GM12892 (cell line): ENCODE measurements around the gene HEPHL1.

Experiments
- DNase-seq: peaks from one replicate; pipeline ENCODE4 v3.0.0; 2011; ENCODE audit not compliant: insufficient read length
- FAIRE-seq: peaks from 2 replicates; lab custom pipeline; 2011; peaks lifted over from hg19 to GRCh38; lab: Jason Lieb, UNC
- POLR2A ChIP-seq: IDR thresholded peaks from 2 replicates; pipeline ENCODE4 v1.6.1; 2011; ENCODE audit warnings: low read depth, low read length, control low read depth
- POLR2AphosphoS5 ChIP-seq: IDR thresholded peaks from 2 replicates; pipeline ENCODE4 v1.6.1; 2011; ENCODE audit warnings: low read depth, low read length, control low read depth
- TAF1 ChIP-seq: IDR thresholded peaks from 2 replicates; pipeline ENCODE4 v1.6.1; 2011; ENCODE audit warnings: low read depth, mild to moderate bottlenecking, control low read depth, low read length, borderline replicate concordance

Gene HEPHL1

DNA sequence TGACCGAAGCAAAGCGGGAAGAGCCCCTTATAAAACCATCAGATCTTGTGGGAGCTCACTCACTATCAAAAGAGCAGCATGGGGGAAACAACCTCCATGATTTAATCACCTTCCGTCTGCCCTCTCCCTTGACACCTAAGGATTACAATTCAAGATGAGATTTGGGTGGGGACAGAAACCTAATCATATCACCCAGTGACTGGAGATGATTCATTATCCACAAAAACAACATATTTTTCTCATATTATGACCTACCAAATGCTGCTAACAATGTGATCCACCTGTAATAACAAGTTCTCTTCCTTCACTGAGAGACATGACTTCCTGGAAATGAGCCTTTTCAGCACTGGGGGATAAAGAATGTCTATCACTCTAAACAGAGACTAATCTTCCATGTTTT, 23.4 kb upstream of the HEPHL1 start:
- TF ChIP-seq POLR2A (no peak), TAF1 (no peak), POLR2AphosphoS5 (no peak)
- DNase-seq (no peak), FAIRE-seq (no peak)

GRCh38 chr11:94000659-94001058, 20.5 kb upstream of the HEPHL1 start:
- FAIRE-seq (no peak), DNase-seq (no peak)
- no peak for TF ChIP-seq TAF1
- TF ChIP-seq POLR2A, result no peak
- TF ChIP-seq POLR2AphosphoS5, result no peak

DNA sequence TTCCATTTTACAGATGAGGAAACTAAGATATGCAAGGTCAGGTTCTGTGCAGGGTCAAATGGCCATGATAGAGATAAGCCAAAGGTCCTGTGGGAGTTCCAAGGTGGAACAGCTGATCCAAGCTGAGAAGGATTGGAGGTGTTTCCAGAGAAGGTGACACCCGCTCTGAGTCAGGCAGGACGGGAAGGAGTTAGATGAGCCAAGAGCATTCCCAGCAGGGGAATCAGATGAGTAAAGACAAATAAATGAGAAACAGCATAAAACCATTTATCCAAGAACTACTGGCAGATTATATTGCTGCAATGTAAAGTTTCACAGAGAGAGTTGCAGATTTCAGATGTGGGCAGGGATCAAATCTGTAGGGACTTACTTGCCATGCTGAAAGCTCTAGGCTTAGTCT, 18.9 kb upstream of the HEPHL1 start:
- DNase-seq (no peak), FAIRE-seq (no peak)
- TF ChIP-seq POLR2A (no peak), POLR2AphosphoS5 (no peak), TAF1 (no peak)

- DNase-seq (no peak), FAIRE-seq (no peak)
- TF ChIP-seq TAF1, result no peak
- TF ChIP-seq POLR2A, result no peak
- no peak for TF ChIP-seq POLR2AphosphoS5
Measured at GRCh38 chr11:94007426-94007825, 13.7 kb upstream of the HEPHL1 start.

DNA sequence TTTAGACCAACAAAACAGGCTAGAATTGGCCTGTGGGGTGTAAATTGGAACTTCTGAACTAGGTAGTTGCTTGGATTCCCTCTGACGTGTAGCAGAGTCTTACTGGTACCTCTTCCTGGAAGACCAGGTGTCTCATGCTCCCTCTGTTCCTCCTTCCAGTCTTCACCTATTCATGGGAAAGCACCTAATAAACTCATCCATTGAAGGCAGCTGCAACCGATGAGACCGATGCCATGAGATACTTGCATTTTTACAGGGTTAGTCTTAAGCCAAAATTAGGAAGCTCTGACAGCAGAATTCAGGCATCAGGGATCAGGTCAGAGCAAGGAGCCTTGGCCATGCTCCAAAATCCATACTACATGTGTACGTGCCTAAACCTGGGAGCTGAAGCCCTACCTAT, 13.2 kb upstream of the HEPHL1 start:
- no peak for TF ChIP-seq POLR2A
- no peak for TF ChIP-seq TAF1
- TF ChIP-seq POLR2AphosphoS5, result no peak
- no peak for FAIRE-seq
- DNase-seq, result no peak

DNA sequence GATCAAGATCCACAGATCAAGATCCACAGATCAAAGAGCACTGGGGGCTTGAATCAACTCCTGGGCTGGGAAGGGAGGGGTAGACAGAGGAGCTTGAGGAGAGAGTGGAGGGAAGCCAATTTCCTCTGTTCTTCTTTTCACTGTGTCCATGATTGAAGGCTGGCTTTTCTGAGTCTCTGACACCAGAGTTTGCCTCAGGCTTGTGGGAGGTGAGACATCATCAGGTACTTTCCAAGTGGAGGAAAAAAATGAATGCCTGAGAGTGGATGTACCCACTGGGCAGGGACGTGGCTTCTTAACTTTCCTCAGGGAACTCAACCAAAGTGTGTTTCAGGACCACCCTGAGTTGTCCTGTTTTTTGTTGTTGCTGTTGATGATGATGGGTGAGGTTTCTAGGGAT, 11.0 kb upstream of the HEPHL1 start:
- TF ChIP-seq TAF1 (no peak), POLR2A (no peak), POLR2AphosphoS5 (no peak)
- DNase-seq (no peak), FAIRE-seq (no peak)

GRCh38 chr11:94011478-94011877, 9.7 kb upstream of the HEPHL1 start:
- TF ChIP-seq POLR2A, result no peak
- no peak for TF ChIP-seq POLR2AphosphoS5
- no peak for TF ChIP-seq TAF1
- DNase-seq, result no peak
- FAIRE-seq, result no peak

- FAIRE-seq (no peak), DNase-seq (no peak)
- TF ChIP-seq POLR2A, result no peak
Measured at GRCh38 chr11:94017446-94017845, 3.7 kb upstream of the HEPHL1 start.

GRCh38 chr11:94018721-94019120, 2.4 kb upstream of the HEPHL1 start:
- DNase-seq (no peak), FAIRE-seq (no peak)
- TF ChIP-seq POLR2AphosphoS5 (no peak), TAF1 (no peak), POLR2A (no peak)

- no peak for DNase-seq
- FAIRE-seq, result no peak
- TF ChIP-seq TAF1, result no peak
Measured at GRCh38 chr11:94023856-94024255, 2.7 kb downstream of the HEPHL1 start.

GRCh38 chr11:94024547-94024946, 3.4 kb downstream of the HEPHL1 start:
- DNase-seq (no peak), FAIRE-seq (no peak)
- no peak for TF ChIP-seq POLR2A

GRCh38 chr11:94025690-94026394, 4.7 kb downstream of the HEPHL1 start:
- DNase-seq (no peak), FAIRE-seq (no peak)
- TF ChIP-seq POLR2A (no peak), POLR2AphosphoS5 (no peak), TAF1 (no peak)

DNA sequence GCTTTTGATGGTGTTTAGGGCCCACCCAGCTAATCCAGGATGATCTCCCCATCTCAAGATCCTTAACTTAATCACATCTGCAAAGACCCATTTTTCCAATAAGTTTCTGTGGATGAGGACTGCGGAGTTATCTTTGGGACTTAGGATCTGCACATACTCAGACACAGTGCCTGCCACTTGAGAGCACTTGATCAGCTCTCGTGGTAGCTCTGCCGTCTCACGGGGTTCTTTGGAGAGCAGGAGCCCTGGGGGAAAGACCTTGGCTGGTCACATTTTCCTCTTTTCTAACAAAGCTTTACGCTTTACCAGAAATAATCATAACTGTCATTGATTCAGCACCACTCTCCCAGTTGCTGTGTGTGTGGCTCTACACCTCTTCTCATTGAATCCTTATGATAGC, 6.1 kb downstream of the HEPHL1 start:
- DNase-seq (no peak), FAIRE-seq (no peak)
- no peak for TF ChIP-seq POLR2AphosphoS5
- no peak for TF ChIP-seq TAF1
- TF ChIP-seq POLR2A, result no peak
